Measurements from ENCODE around the gene MTHFD2L. TPM values are rescaled to one million over a fixed set of nuclear protein-coding genes. Genes with fewer than 3 reads are reported as not detected.

The MTHFD2L gene
- polyA plus RNA-seq, 1 donor from 2014 or later: 43.5 TPM

- no peaks in the 10 kb centered on the region for H4K20me1 ChIP-seq (ENCODE audit: insufficient read depth)
- H2AFZ ChIP-seq (ENCODE audit: low read depth, low read length): no peak overlapping the region
- H3K9me3 ChIP-seq (ENCODE audit: low read length): peaks cover 7% of the 10 kb centered on the region
- H3K4me3 ChIP-seq (ENCODE audit: low read length): no peak overlapping the region
- H3K79me2 ChIP-seq (replicated peaks; ENCODE audit: insufficient read depth, low read length): no peaks in the 10 kb centered on the region
- no peak overlapping the region for H3K4me2 ChIP-seq (ENCODE audit: low read length)
- no peaks in the 10 kb centered on the region for H3K27me3 ChIP-seq (ENCODE audit: insufficient read depth, low read depth, low read length)
- no peak overlapping the region for H3K9ac ChIP-seq (ENCODE audit: low read length)
- no peaks in the 10 kb centered on the region for H3K36me3 ChIP-seq (ENCODE audit: insufficient read depth, low read length)
- no peaks in the 10 kb centered on the region for H3K9me2 ChIP-seq (ENCODE audit: insufficient read depth, low read length)
- no peaks in the 10 kb centered on the region for H3F3A ChIP-seq (ENCODE audit: insufficient read depth, low read length, poor library complexity, severe bottlenecking)
- no peak overlapping the region for H3K27ac ChIP-seq (ENCODE audit: low read length)
- TF ChIP-seq MXI1 (conservative IDR thresholded peaks at IDR 0.05; ENCODE audit: poor library complexity, severe bottlenecking): no peak
- no peak for TF ChIP-seq RAD21 (conservative IDR thresholded peaks at IDR 0.05)
- no peak for TF ChIP-seq EP300 (conservative IDR thresholded peaks at IDR 0.05; ENCODE audit: poor library complexity, severe bottlenecking)
- no peak for TF ChIP-seq REST (IDR thresholded peaks at IDR 0.05; ENCODE audit: borderline replicate concordance)
- TF ChIP-seq TAF1 (IDR thresholded peaks at IDR 0.05; ENCODE audit: low read depth): no peak
- TF ChIP-seq POLR2AphosphoS5 (IDR thresholded peaks at IDR 0.05): no peak
- TF ChIP-seq SMC3 (conservative IDR thresholded peaks at IDR 0.05; ENCODE audit: poor library complexity): no peak
- TF ChIP-seq EZH2 (IDR thresholded peaks at IDR 0.05; ENCODE audit: borderline replicate concordance, insufficient read depth, low read length, poor library complexity, severe bottlenecking): no peak
- TF ChIP-seq CTCF (IDR thresholded peaks at IDR 0.05; ENCODE audit: poor library complexity, severe bottlenecking): no peak
Observed at GRCh38 chr4:74252933-74253332, 95.0 kb downstream of the MTHFD2L start.

- no peaks in the 10 kb centered on the region for H4K20me1 ChIP-seq (ENCODE audit: insufficient read depth)
- TF ChIP-seq REST (IDR thresholded peaks at IDR 0.05; ENCODE audit: borderline replicate concordance) (no peak), SMC3 (conservative IDR thresholded peaks at IDR 0.05; ENCODE audit: poor library complexity) (no peak), EZH2 (IDR thresholded peaks at IDR 0.05; ENCODE audit: borderline replicate concordance, insufficient read depth, low read length, poor library complexity, severe bottlenecking) (no peak), TAF1 (IDR thresholded peaks at IDR 0.05; ENCODE audit: low read depth) (no peak), POLR2AphosphoS5 (IDR thresholded peaks at IDR 0.05) (no peak), MXI1 (conservative IDR thresholded peaks at IDR 0.05; ENCODE audit: poor library complexity, severe bottlenecking) (no peak), CTCF (IDR thresholded peaks at IDR 0.05; ENCODE audit: poor library complexity, severe bottlenecking) (no peak), EP300 (conservative IDR thresholded peaks at IDR 0.05; ENCODE audit: poor library complexity, severe bottlenecking) (no peak), RAD21 (conservative IDR thresholded peaks at IDR 0.05) (no peak)
- no peaks in the 10 kb centered on the region for H3K9me2 ChIP-seq (ENCODE audit: insufficient read depth, low read length)
- no peak overlapping the region for H3K27ac ChIP-seq (ENCODE audit: low read length)
- no peaks in the 10 kb centered on the region for H3K27me3 ChIP-seq (ENCODE audit: insufficient read depth, low read depth, low read length)
- no peak overlapping the region for H3K4me2 ChIP-seq (ENCODE audit: low read length)
- H3K9me3 ChIP-seq (ENCODE audit: low read length): peaks cover 7% of the 10 kb centered on the region
- H2AFZ ChIP-seq (ENCODE audit: low read depth, low read length): no peak overlapping the region
- no peaks in the 10 kb centered on the region for H3K79me2 ChIP-seq (replicated peaks; ENCODE audit: insufficient read depth, low read length)
- H3K36me3 ChIP-seq (ENCODE audit: insufficient read depth, low read length): no peaks in the 10 kb centered on the region
- H3K4me3 ChIP-seq (ENCODE audit: low read length): no peak overlapping the region
- H3F3A ChIP-seq (ENCODE audit: insufficient read depth, low read length, poor library complexity, severe bottlenecking): no peaks in the 10 kb centered on the region
- no peak overlapping the region for H3K9ac ChIP-seq (ENCODE audit: low read length)
Observed at GRCh38 chr4:74254386-74254785, 96.5 kb downstream of the MTHFD2L start.

Measured in neural cell (in vitro differentiated cells).